ENCODE data around the gene ABCC8.

ABCC8 gene

GRCh38 chr11:17423533-17424310 lies 52.9 kb downstream of the ABCC8 start:
- no peak for DNase-seq

GRCh38 chr11:17421781-17422180 lies 54.9 kb downstream of the ABCC8 start:
- DNase-seq = no peak

- DNase-seq = no peak
Observed at GRCh38 chr11:17418444-17419081, 58.1 kb downstream of the ABCC8 start.

- DNase-seq = no peak
Observed at GRCh38 chr11:17416492-17416891, 60.2 kb downstream of the ABCC8 start.

- no peak for DNase-seq
Observed at GRCh38 chr11:17415523-17416104, 61.0 kb downstream of the ABCC8 start.

DNA sequence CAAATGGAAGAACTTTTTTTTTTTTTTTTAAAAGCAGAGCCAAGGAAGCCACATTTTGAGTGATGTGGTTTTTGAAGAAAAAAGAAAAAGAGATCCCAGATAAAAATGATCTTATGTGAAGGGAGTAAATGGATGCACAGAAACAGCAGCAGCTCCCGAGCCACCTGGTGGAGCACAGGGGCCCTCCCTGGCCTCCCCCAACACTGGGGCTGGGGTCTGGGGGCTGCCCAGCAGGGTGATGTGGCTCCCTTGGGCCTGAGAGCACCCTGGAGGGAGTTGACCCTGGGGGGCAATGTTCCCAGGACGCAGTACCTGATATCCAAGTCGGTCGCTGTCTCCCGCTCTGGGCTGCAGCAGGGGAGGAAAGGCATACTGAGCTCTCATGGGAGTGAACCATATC lies 61.7 kb downstream of the ABCC8 start:
- no peak for DNase-seq

DNA sequence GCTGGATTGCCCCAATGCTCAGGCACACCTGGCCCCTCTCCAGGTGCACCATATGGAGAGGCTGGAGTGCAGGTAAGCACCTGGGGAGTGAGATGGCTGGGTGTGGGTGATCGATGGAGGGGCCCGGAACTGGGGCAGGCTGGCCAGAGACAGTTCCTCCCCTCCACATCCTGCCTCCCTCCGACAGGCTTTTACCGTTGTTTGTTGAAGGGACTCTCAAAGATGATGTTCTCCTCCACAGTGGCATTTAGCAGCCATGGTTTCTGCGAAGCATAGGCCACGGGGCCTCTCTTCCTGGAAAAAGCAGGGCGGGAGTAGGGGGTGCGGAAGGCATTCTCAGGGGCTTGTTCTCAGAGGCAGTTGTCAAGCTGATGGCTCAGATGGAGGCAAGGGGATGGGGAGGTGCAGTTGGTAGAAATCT lies 62.3 kb downstream of the ABCC8 start:
- DNase-seq = no peak

DNA sequence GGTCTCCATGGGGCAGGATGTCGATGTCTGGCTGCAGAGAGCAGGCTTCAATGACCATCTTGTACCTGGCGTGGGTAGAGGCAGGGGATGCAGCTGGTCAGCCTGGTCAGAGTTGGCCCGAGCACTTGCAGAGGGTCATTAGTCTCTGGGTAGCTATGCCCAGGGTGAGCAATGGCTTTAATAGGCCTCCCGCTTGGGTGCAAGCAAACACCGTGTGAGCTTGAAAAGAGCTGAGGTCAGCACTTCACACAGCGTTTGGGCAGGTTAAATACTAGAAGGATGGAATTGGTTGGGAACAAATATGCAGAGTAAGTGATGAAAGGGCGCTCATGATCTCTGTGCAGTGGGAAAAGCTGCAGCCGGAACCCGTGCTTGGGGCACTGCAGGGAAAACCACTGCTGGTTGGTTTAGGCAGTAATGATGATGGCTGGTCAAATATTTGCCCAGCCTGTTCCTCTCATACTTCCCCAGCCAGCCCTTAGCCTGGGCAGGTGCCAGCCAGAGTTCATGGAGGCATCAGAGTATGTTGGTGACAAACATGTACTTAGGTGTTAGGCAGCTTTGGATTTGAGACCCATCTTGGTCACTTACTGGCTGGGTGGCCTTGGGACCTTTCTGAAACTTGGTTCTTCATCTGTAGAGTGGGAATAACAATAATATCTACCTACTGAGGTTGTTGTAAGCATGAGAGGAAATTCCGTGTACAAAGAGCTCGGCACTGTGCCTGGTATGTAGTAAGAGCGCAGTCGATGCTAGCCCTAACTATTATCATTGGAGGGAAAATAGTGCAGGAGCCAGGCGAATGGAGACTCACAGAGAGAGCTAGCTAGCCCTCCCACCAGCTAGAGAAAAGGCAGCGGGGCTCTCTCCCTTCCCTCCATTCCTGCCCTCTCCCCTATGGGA lies 63.0 kb downstream of the ABCC8 start:
- no peak for DNase-seq

- DNase-seq = no peak
Observed at GRCh38 chr11:17412488-17413180, 64.0 kb downstream of the ABCC8 start.

DNA sequence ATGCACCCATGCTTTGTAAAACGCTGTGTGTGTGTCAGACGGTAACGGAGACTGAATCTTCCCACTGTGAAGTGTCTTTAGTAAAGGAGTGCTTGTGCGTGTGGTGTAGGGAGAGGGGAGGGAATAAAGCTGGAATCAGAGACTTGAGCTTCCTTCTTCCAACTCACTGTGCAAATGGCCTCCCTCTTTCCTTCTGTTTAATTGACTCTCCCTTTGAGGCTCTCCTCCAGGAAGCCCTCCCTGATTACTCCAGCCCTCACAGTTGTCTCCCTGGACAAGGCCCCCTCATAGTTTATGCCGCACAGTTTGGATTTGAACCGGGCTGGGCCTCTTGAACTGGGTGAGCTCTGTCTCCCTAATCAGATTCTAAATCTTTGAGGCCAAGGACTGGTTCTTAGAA lies 65.2 kb downstream of the ABCC8 start:
- no peak for DNase-seq

DNA sequence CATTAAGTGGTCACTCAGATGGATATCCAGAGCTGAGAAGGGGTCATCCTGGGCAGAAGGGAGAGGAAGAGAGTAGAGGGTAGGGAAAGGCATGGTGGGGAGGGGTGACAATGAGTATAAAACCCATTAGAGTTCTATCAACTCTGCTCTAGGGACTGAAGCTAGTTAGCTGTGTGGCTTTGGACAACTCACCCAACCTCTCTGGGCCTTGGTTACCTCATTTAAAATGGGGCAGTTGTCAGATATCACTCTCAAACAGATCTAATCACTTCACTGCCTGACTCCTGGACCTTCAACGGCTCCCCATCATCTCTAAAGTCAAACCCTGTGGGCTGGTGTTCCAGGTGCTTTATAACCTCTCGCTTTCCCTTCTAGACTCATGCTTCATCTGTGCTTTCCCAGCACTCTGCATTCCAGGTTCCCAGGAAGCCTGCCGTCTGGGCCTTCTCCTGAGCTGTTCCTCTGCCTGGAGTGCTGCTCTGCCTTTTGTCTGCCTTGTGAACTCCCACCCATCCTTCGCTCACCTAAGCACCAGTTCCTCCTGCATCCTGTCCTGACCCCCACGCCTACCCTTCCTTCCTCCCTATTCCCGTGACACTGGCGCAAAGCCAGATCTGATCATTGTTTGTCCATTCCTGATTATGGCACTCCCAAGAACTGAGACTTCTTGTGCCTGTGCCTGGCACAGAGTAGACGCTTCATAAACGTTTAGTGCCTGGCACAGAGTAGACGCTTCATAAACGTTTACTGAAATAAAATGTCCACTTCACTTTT lies 65.9 kb downstream of the ABCC8 start:
- no peak for DNase-seq

GRCh38 chr11:17408641-17409040 lies 68.0 kb downstream of the ABCC8 start:
- no peak for DNase-seq

- DNase-seq = no peak
Observed at GRCh38 chr11:17408026-17408425, 68.6 kb downstream of the ABCC8 start.

DNA sequence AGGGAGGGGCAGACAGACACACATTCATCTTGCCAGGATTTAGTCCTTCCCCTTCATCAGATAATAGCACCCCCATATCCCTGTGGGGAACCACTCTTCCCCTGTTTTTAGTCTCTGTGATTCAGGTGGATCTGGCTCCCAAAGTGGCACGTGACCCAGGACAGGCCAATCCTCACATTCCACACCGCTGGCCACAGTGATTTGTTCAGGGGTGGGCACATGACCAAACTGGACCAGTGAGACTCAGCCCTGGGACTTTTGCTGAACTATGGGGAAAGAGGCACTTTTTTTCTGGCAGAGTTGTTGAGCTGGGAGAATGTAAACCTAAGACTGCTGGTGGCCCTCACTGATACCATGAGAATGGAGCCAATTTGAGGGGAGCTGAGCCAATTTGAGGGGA lies 69.1 kb downstream of the ABCC8 start:
- DNase-seq = no peak

GRCh38 chr11:17406818-17407149 lies 69.9 kb downstream of the ABCC8 start:
- no peak for DNase-seq

GRCh38 chr11:17406082-17406817 lies 70.4 kb downstream of the ABCC8 start:
- no peak for DNase-seq

GRCh38 chr11:17405232-17406005 lies 71.2 kb downstream of the ABCC8 start:
- no peak for DNase-seq

DNA sequence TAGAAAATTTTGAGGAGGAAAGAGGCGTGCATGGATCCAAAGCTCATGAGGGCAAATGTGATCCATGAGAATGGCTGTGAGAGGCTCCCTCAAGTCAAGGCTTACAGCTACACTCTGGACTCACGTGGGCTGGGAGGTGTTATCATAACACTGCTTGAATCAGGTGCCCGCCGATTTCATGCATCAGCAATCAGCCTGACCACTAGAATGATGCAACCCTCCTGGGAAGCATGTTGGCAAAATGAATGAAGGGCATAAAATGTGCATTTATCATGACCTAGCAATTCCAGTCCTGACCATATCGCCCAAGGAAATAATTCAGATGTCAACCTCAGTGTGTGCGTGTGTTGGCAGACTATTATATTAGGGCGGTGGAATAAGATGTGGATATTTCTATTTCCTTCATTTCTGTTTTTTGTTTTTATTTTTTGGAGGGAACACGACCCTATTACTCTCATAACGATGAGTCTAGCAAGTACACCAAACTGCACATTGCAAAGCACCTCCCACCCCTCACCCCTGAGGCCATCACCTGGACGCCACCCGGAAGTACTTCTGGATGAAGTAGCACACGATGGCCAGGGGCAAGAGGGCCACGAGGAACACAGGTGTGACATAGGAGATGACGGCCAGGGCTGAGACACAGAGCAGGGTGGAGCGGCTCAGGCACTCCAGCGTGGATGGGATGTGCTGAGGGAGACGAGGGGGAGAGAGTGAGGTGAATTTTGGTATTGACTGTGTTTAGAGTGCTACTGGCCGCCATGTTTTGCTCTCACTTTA lies 72.5 kb downstream of the ABCC8 start:
- DNase-seq = no peak

DNA sequence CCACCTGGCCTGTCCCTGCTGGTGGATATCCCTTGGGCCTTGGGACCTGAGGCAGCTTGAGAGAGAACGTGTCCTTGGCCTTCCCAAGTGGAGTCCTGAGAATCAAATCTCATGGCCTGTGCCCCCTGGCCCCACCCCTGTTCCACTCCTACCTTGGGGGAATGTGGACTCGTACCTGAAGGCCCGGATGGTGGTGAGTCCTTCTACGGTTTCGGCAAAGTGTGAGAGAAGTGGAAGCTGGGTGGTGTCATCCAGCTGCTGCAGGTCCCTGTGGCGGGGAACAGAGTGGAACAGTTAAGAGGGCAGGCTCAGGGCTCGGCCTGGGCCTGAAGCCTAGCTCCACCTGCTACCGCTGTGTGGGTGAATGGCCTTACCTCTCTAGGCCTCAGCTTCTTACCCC lies 74.2 kb downstream of the ABCC8 start:
- no peak for DNase-seq

- DNase-seq = no peak
Observed at GRCh38 chr11:17401841-17402240, 74.8 kb downstream of the ABCC8 start.

All from SIG-M5 (cell line).